GM19025 (cell line): ENCODE measurements around the gene PCSK7.

Experiments
- ATAC-seq: cut with Tn5 transposase; IDR thresholded peaks from one replicate; pipeline ENCODE4 v1.9.1; 2021; ENCODE audit warnings: mild to moderate bottlenecking, low read depth, moderate library complexity; ENCODE audit not compliant: unreplicated experiment

PCSK7 gene

GRCh38 chr11:117170210-117170609, 61.7 kb downstream of the PCSK7 start:
- no peak for ATAC-seq

DNA sequence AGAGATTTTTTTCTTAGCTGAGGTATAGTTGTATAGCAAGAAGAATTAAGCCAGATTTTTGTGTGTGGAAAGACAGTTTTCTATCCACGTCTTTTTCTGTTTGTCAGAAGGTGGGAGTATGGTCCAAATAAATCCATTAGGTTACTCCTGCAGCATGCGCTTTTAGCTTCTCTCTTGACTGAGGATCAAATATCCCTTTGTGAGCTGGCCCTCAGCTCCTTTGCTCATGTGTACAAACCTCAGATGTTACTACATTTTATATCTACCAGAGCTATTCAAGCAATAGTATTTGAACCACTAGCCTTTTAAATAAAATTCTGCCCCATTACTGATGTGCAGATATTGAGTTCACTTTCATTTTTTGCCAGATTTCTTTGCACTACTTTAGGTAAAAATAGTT, 62.1 kb downstream of the PCSK7 start:
- ATAC-seq, result no peak

- ATAC-seq, result no peak
Measured at GRCh38 chr11:117166491-117166890, 65.4 kb downstream of the PCSK7 start.

GRCh38 chr11:117160826-117161225, 71.0 kb downstream of the PCSK7 start:
- ATAC-seq, result no peak

- no peak for ATAC-seq
Measured at GRCh38 chr11:117159892-117160291, 72.0 kb downstream of the PCSK7 start.

DNA sequence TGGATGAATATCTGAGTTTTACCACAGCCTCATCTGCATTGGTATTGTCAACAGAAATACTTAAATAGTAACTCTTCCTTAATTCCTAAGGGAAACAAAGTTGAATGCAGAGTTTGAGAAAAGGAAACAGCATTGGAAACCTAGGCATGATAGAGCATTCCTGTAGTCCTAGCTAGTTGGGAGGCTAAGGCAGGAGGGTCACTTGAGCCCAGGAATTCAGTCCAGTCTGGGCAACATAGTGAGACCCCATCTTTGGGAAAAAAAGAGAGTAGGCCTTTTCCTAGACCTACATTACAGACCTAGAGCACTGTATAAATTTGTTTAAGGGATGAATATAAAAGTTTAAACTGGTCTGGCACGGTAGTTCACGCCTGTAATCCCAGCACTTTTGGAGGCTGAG, 74.4 kb downstream of the PCSK7 start:
- ATAC-seq, result no peak

- no peak for ATAC-seq
Measured at GRCh38 chr11:117154468-117154867, 77.4 kb downstream of the PCSK7 start.
